ENCODE data around the gene ADAMTS12.

Gene ADAMTS12

GRCh38 chr5:33857037-33857436 lies 34.8 kb downstream of the ADAMTS12 start:
- no peak for DNase-seq (ENCODE audit: low spot score)
- Histone ChIP-seq H2BK5ac (ENCODE audit: low read length) (no peak overlapping the region), H2AK5ac (ENCODE audit: low read depth, low read length) (no peak overlapping the region), H2BK15ac (ENCODE audit: low read length) (no peak overlapping the region), H4K8ac (ENCODE audit: low read depth, low read length) (no peak overlapping the region), H2AFZ (ENCODE audit: low read length) (no peak overlapping the region), H3K4ac (ENCODE audit: low read length) (no peak overlapping the region), H3K23ac (ENCODE audit: low read depth, low read length, poor library complexity) (no peak overlapping the region), H3K4me3 (ENCODE audit: low read length in 2 of 2) (no peak overlapping the region), H3K36me3 (replicated peaks in 1 of 2; ENCODE audit: control insufficient read depth in 2 of 2, insufficient read depth in 2 of 2, low read length in 2 of 2) (no peaks in the 10 kb centered on the region), H3K27ac (replicated peaks; ENCODE audit: low read length) (no peak overlapping the region), H3K14ac (ENCODE audit: low read length) (no peak overlapping the region), H2BK12ac (ENCODE audit: low read length) (no peak overlapping the region), H4K91ac (ENCODE audit: low read depth, low read length, poor library complexity) (no peak overlapping the region), H3K79me1 (ENCODE audit: low read depth, low read length) (no peaks in the 10 kb centered on the region), H3K27me3 (ENCODE audit: control insufficient read depth in 3 of 3, insufficient read depth in 3 of 3, low read depth in 1 of 3, low read length in 3 of 3) (no peaks in the 10 kb centered on the region), H3K9me3 (replicated peaks in 1 of 2; ENCODE audit: control insufficient read depth in 2 of 2, insufficient read depth in 1 of 2, low read depth in 1 of 2, low read length in 2 of 2) (peaks cover 0 to 4% of the 10 kb centered on the region in 2 donors), H3K4me1 (ENCODE audit: control insufficient read depth in 2 of 2, insufficient read depth in 1 of 2, low read depth in 1 of 2, low read length in 2 of 2) (peaks cover 29 to 31% of the 10 kb centered on the region in 2 donors), H3K9ac (ENCODE audit: low read depth, low read length, poor library complexity) (no peak overlapping the region), H3K18ac (ENCODE audit: low read length) (no peak overlapping the region), H2BK120ac (ENCODE audit: low read depth, low read length) (no peak overlapping the region), H3K4me2 (ENCODE audit: insufficient read depth, low read length, poor library complexity, severe bottlenecking) (no peak overlapping the region)
- WGBS, 2 donors (ENCODE audit: extremely low coverage in 2 of 2, insufficient read length in 2 of 2, insufficient replicate concordance in 1 of 2), result no CpG with 5 or more reads among the region's 5 CpGs

GRCh38 chr5:33855396-33855795 lies 36.4 kb downstream of the ADAMTS12 start:
- Histone ChIP-seq H3K18ac (ENCODE audit: low read length) (no peak overlapping the region), H2BK15ac (ENCODE audit: low read length) (no peak overlapping the region), H2BK5ac (ENCODE audit: low read length) (no peak overlapping the region), H3K36me3 (replicated peaks in 1 of 2; ENCODE audit: control insufficient read depth in 2 of 2, insufficient read depth in 2 of 2, low read length in 2 of 2) (no peaks in the 10 kb centered on the region), H3K4me1 (ENCODE audit: control insufficient read depth in 2 of 2, insufficient read depth in 1 of 2, low read depth in 1 of 2, low read length in 2 of 2) (peaks cover 30 to 37% of the 10 kb centered on the region in 2 donors), H2BK12ac (ENCODE audit: low read length) (no peak overlapping the region), H3K9me3 (replicated peaks in 1 of 2; ENCODE audit: control insufficient read depth in 2 of 2, insufficient read depth in 1 of 2, low read depth in 1 of 2, low read length in 2 of 2) (peaks cover 0 to 4% of the 10 kb centered on the region in 2 donors), H2AK5ac (ENCODE audit: low read depth, low read length) (no peak overlapping the region), H3K14ac (ENCODE audit: low read length) (no peak overlapping the region), H3K27ac (replicated peaks; ENCODE audit: low read length) (peak overlapping the region; percentile 80), H4K8ac (ENCODE audit: low read depth, low read length) (no peak overlapping the region), H2BK120ac (ENCODE audit: low read depth, low read length) (no peak overlapping the region), H3K23ac (ENCODE audit: low read depth, low read length, poor library complexity) (no peak overlapping the region), H3K4me2 (ENCODE audit: insufficient read depth, low read length, poor library complexity, severe bottlenecking) (no peak overlapping the region), H4K91ac (ENCODE audit: low read depth, low read length, poor library complexity) (no peak overlapping the region), H3K4me3 (ENCODE audit: low read length in 2 of 2) (no peak overlapping the region), H3K79me1 (ENCODE audit: low read depth, low read length) (no peaks in the 10 kb centered on the region), H3K9ac (ENCODE audit: low read depth, low read length, poor library complexity) (no peak overlapping the region), H3K27me3 (ENCODE audit: control insufficient read depth in 3 of 3, insufficient read depth in 3 of 3, low read depth in 1 of 3, low read length in 3 of 3) (no peaks in the 10 kb centered on the region), H2AFZ (ENCODE audit: low read length) (no peak overlapping the region), H3K4ac (ENCODE audit: low read length) (no peak overlapping the region)
- WGBS, 2 donors (ENCODE audit: extremely low coverage in 2 of 2, insufficient read length in 2 of 2, insufficient replicate concordance in 1 of 2), result no CpG with 5 or more reads among the region's 4 CpGs
- no peak for DNase-seq (ENCODE audit: low spot score)

GRCh38 chr5:33854733-33855151 lies 37.0 kb downstream of the ADAMTS12 start:
- H3K27ac ChIP-seq (replicated peaks; ENCODE audit: low read length), result peak overlapping the region; percentile 80

GRCh38 chr5:33852837-33853236 lies 39.0 kb downstream of the ADAMTS12 start:
- Histone ChIP-seq H3K9ac (ENCODE audit: low read depth, low read length, poor library complexity) (no peak overlapping the region), H3K27ac (replicated peaks; ENCODE audit: low read length) (no peak overlapping the region), H3K4ac (ENCODE audit: low read length) (no peak overlapping the region), H3K36me3 (replicated peaks in 1 of 2; ENCODE audit: control insufficient read depth in 2 of 2, insufficient read depth in 2 of 2, low read length in 2 of 2) (no peaks in the 10 kb centered on the region), H2BK15ac (ENCODE audit: low read length) (no peak overlapping the region), H3K14ac (ENCODE audit: low read length) (peak overlapping the region; percentile 56), H4K91ac (ENCODE audit: low read depth, low read length, poor library complexity) (no peak overlapping the region), H3K4me1 (ENCODE audit: control insufficient read depth in 2 of 2, insufficient read depth in 1 of 2, low read depth in 1 of 2, low read length in 2 of 2) (peaks cover 31 to 32% of the 10 kb centered on the region in 2 donors), H3K4me2 (ENCODE audit: insufficient read depth, low read length, poor library complexity, severe bottlenecking) (no peak overlapping the region), H3K23ac (ENCODE audit: low read depth, low read length, poor library complexity) (no peak overlapping the region), H4K8ac (ENCODE audit: low read depth, low read length) (no peak overlapping the region), H2BK5ac (ENCODE audit: low read length) (no peak overlapping the region), H3K9me3 (replicated peaks in 1 of 2; ENCODE audit: control insufficient read depth in 2 of 2, insufficient read depth in 1 of 2, low read depth in 1 of 2, low read length in 2 of 2) (no peaks in the 10 kb centered on the region), H2AFZ (ENCODE audit: low read length) (no peak overlapping the region), H2BK12ac (ENCODE audit: low read length) (no peak overlapping the region), H3K27me3 (ENCODE audit: control insufficient read depth in 3 of 3, insufficient read depth in 3 of 3, low read depth in 1 of 3, low read length in 3 of 3) (no peaks in the 10 kb centered on the region), H2AK5ac (ENCODE audit: low read depth, low read length) (no peak overlapping the region), H3K4me3 (ENCODE audit: low read length in 2 of 2) (no peak overlapping the region), H2BK120ac (ENCODE audit: low read depth, low read length) (no peak overlapping the region), H3K18ac (ENCODE audit: low read length) (peak overlapping the region; percentile 89), H3K79me1 (ENCODE audit: low read depth, low read length) (no peaks in the 10 kb centered on the region)
- no CpG with 5 or more reads among the region's 3 CpGs for WGBS, 2 donors (ENCODE audit: extremely low coverage in 2 of 2, insufficient read length in 2 of 2, insufficient replicate concordance in 1 of 2)
- DNase-seq (ENCODE audit: low spot score), result no peak

More at GRCh38 chr5:33854733-33855151, 37.0 kb downstream of the ADAMTS12 start:
- no peak overlapping the region for H3K4me2 ChIP-seq (ENCODE audit: insufficient read depth, low read length, poor library complexity, severe bottlenecking)
- H3K18ac ChIP-seq (ENCODE audit: low read length), result no peak overlapping the region
- peak overlapping the region in 1 of 2 donors; percentile 21 for H3K4me3 ChIP-seq (ENCODE audit: low read length in 2 of 2)
- no peak overlapping the region for H3K14ac ChIP-seq (ENCODE audit: low read length)
- H2BK15ac ChIP-seq (ENCODE audit: low read length), result no peak overlapping the region
- H3K23ac ChIP-seq (ENCODE audit: low read depth, low read length, poor library complexity), result no peak overlapping the region
- no peak overlapping the region for H3K4ac ChIP-seq (ENCODE audit: low read length)
- no peaks in the 10 kb centered on the region for H3K79me1 ChIP-seq (ENCODE audit: low read depth, low read length)
- no peak overlapping the region for H2BK12ac ChIP-seq (ENCODE audit: low read length)
- no peak overlapping the region for H2AK5ac ChIP-seq (ENCODE audit: low read depth, low read length)
- peaks cover 36 to 41% of the 10 kb centered on the region in 2 donors for H3K4me1 ChIP-seq (ENCODE audit: control insufficient read depth in 2 of 2, insufficient read depth in 1 of 2, low read depth in 1 of 2, low read length in 2 of 2)
- H2AFZ ChIP-seq (ENCODE audit: low read length), result peak overlapping the region; percentile 32
- H4K8ac ChIP-seq (ENCODE audit: low read depth, low read length), result no peak overlapping the region
- H3K27me3 ChIP-seq (ENCODE audit: control insufficient read depth in 3 of 3, insufficient read depth in 3 of 3, low read depth in 1 of 3, low read length in 3 of 3), result no peaks in the 10 kb centered on the region
- H4K91ac ChIP-seq (ENCODE audit: low read depth, low read length, poor library complexity), result no peak overlapping the region
- H2BK120ac ChIP-seq (ENCODE audit: low read depth, low read length), result no peak overlapping the region
- H2BK5ac ChIP-seq (ENCODE audit: low read length), result no peak overlapping the region
- peaks cover 0 to 4% of the 10 kb centered on the region in 2 donors for H3K9me3 ChIP-seq (replicated peaks in 1 of 2; ENCODE audit: control insufficient read depth in 2 of 2, insufficient read depth in 1 of 2, low read depth in 1 of 2, low read length in 2 of 2)
- H3K36me3 ChIP-seq (replicated peaks in 1 of 2; ENCODE audit: control insufficient read depth in 2 of 2, insufficient read depth in 2 of 2, low read length in 2 of 2), result no peaks in the 10 kb centered on the region
- no CpG with 5 or more reads among the region's 4 CpGs for WGBS, 2 donors (ENCODE audit: extremely low coverage in 2 of 2, insufficient read length in 2 of 2, insufficient replicate concordance in 1 of 2)
- H3K9ac ChIP-seq (ENCODE audit: low read depth, low read length, poor library complexity), result no peak overlapping the region
- peak; percentile 58 for DNase-seq (ENCODE audit: low spot score)
